Activated CD8-positive, alpha-beta memory T cell treated with anti-CD3 and anti-CD28 coated beads, Interleukin-2, amount 50 U/mL, for 48 hours (primary cell): Measurements from ENCODE around the gene EFEMP1.

ENCODE experiments used
- DNase-seq: peaks from one replicate; pipeline ENCODE4 v3.0.0-alpha.2; 2020

EFEMP1 gene

DNA sequence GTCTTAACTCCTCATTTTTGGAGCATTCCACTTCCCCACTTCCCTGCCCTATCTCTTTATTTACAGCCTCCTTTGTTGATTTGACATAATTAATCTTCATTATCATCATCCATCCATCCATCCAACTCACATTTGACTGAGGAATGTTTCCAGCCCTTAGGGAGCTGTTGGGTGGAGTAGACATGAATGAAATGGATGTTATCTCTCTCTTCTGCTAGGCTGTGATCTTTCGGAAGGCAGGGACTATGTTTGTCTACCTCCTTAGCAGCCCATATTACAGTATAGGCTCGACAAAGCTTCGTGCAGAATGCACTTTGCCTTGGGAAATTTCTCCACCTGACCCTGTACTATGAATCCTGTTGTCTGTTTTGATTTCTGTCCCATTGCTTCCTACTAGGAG lies 7.7 kb upstream of the EFEMP1 start:
- DNase-seq = no peak

GRCh38 chr2:55929476-55929875 lies 5.9 kb upstream of the EFEMP1 start:
- DNase-seq = no peak

DNA sequence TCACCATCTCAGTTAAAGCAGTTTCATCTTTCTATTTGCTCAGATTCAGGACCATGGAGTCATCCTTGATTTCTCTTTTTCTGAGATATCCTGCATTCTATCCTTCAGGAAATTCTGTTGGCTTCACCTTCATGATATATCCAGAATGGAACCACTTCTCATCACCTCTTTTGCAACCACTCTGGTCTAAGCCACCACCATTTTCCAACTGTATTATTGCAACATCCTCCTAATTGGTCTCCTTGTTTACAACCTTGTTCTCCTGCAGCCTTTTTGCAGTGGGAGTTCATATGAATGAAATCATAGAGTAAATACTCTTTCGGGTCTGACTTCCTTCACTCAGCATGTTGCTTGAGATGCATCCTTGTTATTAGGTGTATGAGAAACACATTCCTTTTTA lies 3.4 kb upstream of the EFEMP1 start:
- no peak for DNase-seq

DNA sequence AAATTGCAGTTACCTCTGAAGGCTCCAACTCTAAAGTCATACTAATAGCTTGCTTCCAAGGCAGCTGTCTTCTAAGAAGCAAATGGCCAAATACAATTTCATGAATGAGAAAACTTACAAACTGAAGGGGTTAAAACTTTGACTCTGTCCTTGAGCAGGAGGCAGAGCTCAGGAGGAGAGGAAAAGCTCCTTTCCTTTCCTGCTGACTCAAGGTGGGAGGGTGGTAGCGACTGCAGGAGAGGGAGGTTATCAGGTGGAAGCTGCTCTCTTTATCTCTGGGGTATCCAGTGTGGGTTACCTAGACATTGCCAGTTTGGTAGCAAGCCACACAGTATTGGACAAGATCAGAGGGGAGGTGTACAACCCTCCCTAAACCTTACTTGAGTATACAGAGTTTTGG lies 2.7 kb upstream of the EFEMP1 start:
- DNase-seq = no peak

GRCh38 chr2:55923982-55924321 lies 370 bp upstream of the EFEMP1 start:
- DNase-seq = no peak

GRCh38 chr2:55922291-55922907 lies 1.2 kb downstream of the EFEMP1 start:
- DNase-seq = no peak

- DNase-seq = no peak
Measured at GRCh38 chr2:55919574-55919973, 4.0 kb downstream of the EFEMP1 start.

DNA sequence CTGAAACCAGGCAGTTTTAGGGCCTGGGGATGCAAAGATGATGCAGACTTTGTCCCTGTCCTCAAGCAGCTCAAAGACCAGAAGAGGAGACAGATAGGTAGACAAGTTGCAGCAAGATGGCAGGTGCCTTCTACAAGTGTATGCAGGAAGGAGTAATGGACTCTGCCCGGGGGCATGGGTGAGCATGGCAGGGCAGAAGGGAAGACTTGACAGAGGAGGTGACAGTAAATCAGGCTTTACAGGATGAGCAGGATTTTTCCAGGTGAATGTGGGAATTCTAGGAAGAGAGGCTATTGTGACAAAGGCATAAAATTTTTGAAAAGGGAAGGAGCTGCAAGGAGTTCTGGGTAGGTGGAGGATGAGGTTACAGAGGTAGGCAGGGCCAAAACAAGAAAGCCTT lies 4.7 kb downstream of the EFEMP1 start:
- no peak for DNase-seq

DNA sequence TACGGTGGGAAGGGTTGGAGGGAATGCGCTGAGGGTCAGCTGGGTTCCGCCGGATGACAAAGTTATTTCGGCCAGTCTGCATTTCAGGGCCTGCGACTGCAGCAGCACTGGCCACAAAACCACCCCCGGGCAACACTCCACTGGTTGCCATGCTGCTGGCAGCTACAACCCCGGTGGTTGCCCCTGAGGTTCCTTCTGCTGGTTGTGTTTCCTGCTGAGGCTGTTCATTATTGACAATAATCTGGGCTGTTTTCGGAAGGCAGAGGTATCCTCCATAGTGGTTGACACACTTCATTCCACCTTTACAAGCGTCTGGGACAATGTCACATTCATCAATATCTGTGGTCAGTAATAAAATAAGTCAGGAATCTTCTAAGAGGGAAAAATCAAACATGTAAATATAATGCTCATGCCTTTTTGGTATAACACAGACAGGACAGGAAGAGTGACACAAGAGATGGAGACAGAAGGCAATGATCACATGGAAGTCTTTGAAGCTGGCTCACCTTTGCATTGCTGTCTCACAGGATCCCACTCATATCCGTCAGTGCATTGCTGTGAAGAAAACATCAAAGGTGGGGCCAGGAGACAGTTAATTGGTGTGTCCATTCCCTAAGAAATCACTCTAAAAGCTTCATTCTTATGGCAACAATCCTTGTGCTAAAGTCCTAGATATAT lies 5.7 kb downstream of the EFEMP1 start:
- no peak for DNase-seq

DNA sequence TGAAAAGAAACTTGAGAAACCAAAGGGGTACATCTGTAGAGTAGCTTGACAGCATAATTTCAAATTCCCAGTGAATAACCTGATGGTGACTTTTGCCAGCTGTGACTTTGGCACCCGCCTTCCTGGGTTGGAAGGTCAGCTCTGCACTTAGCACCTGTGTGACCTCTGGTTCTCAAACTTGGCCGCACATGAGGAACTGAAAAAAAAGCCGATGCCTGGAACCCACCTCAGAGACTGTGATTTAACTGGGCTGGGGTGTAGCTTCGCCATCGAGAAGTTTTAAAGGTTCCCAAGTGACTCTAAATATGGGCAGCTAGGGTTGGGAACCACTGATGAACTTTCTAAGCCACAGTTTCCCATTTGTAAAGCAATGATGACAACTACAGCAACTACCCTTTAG lies 6.5 kb downstream of the EFEMP1 start:
- no peak for DNase-seq

GRCh38 chr2:55916473-55917049 lies 7.0 kb downstream of the EFEMP1 start:
- DNase-seq = no peak

GRCh38 chr2:55914786-55915185 lies 8.8 kb downstream of the EFEMP1 start:
- DNase-seq = no peak

DNA sequence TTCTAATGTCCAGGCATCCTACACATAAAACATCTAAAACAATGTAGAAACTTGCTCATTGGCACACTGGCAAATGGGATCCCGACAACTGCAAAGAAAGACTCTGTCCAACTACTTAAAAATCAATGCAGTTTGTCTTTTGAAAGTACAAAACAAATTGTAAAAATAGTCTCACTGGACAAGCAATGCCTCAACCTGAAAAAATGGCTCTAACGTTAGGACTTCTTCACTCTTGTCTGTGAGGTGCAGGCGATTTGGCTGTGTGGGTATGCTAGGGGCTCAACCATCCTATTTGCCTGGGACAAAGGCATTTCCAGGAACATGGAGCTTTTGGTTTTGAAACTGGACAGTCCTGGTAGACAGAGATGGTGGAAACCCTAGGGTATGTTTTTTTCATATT lies 10.7 kb downstream of the EFEMP1 start:
- no peak for DNase-seq

DNA sequence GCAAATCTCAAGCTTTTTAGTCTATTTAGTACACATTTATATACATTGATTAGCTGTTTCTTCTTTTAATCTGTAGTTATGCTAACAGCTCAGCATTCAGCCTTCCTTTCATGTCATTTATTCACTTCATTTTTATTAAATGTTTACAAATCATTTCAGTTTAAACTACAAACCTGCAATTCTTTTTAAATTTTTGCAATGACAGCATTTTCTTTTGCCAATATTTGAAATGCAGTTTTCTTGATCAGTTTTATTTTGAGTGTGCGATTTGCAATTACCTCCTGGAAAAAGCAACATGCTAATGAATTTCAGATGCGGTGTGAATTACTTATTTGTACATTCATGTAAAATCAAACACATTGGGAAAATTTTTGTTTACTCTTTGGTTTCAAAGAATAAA lies 13.5 kb downstream of the EFEMP1 start:
- DNase-seq = no peak

GRCh38 chr2:55907686-55908085 lies 15.9 kb downstream of the EFEMP1 start:
- DNase-seq = no peak

DNA sequence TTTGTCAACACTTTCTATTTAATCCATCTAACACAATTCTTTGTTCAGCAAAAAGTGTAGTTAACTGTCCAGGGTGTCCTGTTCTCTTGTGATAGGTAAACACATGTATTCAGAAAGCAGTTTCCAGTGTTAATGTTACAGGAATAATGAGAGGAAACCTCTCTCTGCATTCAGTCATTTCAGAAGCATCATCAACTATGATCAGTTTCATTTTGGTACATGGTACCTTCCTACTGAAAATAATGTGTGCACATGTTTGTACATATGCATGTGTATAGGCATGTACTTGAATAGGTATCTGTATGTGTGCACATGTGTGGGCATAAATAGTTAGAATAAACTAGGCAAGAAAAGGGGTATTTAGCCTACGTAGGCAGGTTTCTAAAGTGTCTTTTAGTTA lies 16.6 kb downstream of the EFEMP1 start:
- no peak for DNase-seq

DNA sequence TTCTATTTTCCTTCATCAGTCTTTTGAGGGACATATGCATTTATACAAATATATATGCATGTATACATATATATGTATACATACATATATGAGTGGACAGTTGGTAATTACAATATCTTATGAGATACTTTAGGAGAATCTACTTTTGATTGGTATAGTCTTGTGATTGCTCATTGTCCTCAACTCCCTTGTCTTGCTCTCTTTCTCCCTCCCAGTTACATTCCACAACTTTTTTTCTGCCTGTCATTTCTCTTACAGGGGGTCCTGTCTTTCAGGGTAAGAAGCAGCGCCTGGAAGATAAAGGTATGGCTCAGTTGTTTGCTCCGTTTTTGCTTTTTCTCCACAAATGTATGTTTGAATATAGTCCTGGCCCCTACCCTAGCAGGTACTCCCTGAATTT lies 19.9 kb downstream of the EFEMP1 start:
- no peak for DNase-seq

- DNase-seq = no peak
Measured at GRCh38 chr2:55902971-55903370, 20.6 kb downstream of the EFEMP1 start.

DNA sequence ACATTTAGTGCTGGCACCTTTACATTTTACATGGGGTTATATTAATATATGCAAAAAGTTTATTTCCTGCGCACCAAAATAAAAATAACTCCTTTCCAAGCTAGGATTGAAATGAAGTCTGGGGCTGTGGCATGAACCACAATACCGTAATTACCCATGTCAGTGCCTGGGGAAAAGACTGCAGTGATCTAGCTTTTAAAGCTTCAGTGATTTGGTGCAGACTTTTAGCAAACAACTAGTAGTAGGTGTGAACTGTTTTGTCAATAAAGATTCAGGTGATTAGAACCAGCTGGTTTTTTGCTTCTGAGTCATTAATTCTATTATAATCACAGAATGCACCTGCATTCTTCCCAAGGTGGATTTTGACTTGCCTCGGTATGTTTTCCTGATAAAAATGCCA lies 21.2 kb downstream of the EFEMP1 start:
- no peak for DNase-seq

GRCh38 chr2:55901941-55902340 lies 21.6 kb downstream of the EFEMP1 start:
- no peak for DNase-seq

DNA sequence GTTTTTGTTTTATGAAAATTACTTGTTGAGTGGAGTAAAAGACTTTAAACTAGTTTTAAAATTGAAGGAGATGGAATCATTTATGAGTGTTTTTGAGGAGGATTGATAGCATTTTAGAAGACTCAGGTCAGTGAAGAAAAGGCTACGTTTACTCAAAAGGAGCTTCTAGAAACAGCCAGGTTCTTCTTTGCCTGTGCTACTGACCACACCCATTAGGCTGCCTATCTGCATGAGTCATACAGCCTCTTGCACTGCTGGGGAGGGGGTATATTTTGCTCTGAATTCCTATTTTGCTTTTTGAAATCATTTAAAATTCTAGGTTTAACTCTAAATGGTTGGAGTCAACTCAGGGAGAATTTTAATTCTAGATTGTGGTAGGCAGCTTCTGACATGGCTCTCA lies 22.3 kb downstream of the EFEMP1 start:
- DNase-seq = no peak

GRCh38 chr2:55899881-55900280 lies 23.7 kb downstream of the EFEMP1 start:
- no peak for DNase-seq

- no peak for DNase-seq
Measured at GRCh38 chr2:55898386-55899040, 25.1 kb downstream of the EFEMP1 start.

DNA sequence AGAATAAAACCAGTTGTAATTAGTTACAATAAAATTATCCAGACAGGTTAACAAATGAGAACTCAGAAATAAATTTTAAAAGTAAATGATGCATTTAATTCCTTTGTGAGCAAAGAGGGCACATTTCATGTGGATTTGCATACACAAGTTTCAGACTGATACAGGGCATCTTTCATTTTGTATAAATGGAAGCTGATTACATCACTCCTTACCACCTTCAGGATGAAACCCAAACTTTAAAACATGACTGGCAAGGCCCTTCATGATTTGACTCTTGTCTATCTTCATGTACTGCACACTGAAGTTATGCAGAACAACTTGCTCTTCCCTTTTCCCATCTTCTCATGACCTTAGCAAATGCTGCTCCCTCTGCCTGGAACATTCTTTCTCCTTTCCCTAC lies 26.9 kb downstream of the EFEMP1 start:
- DNase-seq = no peak
